Measurements from ENCODE around the gene EXOC2.
"Not testable (repeated sequence)": the region's sequence is repeated elsewhere in the genome, so short reads cannot be mapped to it uniquely, and the experiment has no call there.

The EXOC2 gene

DNA sequence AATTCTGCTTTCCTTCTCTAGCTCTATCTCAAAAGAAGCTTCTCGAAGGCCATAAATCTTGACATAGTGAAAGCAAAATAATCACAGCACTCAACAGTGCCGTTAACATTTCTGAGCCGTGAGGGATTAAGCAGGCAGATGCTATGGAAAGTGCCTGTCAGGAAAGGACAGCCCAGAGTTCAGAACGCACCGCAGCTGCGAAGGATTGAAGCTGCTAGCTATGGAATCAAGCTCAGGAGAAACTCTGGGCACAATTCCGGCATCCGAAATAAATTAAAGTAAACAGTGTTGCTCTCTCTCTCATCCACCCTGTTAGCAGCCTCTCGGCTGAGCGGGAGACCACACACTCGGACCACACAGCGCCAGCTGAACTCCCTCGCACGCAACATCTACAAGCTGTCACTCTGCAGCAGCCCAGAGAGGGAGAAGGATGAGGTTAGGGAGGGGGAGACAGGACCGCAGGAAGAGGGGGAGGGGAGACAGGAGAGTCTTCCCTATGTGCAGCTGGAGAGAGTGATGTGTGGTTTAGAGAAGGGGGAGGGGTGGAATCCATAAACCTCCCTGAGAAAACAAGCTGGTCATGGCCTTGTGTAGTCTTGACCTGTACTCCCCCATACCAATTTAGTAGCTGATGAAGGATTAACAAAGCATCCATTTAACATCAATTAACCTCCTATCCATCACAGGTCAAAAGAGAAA is 9.0 kb downstream of the EXOC2 start:
- peak; percentile 83 for DNase-seq (ENCODE audit: low read depth, low spot score)

DNA sequence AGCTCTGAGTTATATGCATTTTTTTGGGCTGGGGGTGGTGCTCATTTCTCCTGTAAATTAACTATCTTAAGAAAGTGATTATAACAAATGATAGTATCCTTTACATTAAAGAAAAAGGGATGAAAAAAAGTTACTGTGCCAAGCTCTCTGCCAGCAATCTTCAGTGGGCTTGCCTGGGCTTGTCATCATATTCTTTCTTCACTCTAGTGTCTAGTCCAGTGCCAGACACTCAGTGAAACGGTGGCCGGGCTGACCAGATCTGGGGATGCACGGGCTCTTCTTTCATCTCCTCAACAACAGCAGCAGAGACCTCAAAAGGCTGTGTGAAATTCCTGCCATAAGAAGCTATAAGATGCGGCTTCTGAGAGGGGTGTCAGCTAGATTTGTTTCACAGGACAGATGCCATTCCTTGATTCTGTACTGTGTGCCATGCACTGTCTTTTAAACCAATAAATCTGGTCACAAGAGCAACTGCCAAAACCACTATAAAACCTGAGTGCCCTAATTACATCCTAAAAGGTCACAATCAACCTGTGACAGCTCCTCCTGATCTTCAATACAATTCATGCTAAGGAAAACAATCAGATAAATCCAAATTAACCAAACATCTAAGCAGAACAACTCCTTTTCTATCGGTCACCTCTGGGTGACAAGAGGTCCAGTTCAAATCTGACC is 12.1 kb downstream of the EXOC2 start:
- peak; percentile 21 for DNase-seq (ENCODE audit: low read depth, low spot score)

DNA sequence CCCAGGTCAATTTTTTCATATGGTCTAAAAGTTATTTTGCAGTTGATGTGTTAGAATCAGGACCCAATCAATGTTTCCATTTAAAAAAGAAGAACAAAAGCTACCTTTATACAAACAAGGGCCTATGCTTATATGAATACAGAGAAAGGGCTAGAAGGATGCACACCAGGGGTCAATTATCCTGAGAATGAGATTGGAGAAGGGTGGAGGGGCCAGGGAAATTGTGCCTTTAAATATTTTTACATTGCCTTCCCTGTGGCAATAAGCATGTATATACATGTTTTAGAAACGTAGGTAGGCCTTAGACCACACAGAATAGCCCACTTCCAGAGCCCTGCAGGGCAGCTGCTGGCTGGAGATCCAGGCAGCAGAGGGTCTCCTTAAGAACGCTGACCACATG is 12.7 kb downstream of the EXOC2 start:
- DNase-seq (ENCODE audit: low read depth, low spot score), result no peak

DNA sequence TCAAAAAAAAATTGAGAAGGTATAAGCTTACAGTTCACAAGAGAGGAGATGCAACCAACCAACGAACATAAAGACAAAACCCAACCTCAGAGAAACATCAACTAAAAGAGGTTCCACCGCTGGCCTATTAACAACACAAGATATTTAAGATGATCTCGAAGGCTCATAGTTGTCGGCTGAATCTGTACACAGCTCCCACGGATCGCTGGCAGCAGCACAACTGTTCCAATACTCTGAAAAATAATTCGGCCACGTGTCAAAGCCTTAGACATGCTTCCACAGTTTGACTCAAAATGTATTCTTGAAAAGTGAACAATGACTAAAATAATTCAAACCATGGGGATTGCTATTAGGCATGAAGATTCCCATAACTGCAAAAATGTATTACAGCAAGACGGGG is 13.7 kb downstream of the EXOC2 start:
- DNase-seq (ENCODE audit: low read depth, low spot score), result no peak

DNA sequence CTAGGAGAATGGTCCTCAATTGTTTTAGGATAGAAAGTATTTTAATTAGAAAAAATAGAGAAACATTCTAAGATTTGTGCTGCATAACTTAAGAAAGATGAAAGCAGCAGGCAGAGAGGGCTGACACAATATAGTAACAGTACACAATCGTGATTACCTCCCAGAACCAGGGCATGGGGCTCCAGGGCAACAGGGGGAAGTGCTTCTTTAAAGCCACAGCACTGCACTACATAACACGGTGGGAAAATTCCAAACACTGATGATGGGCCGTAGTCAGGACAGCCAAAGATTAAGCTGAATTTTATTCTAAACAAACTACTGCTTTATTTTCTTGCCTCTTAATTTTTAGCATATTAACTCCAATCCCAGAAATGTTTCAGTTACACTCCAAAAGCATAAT is 14.4 kb downstream of the EXOC2 start:
- no peak for DNase-seq (ENCODE audit: low read depth, low spot score)

DNA sequence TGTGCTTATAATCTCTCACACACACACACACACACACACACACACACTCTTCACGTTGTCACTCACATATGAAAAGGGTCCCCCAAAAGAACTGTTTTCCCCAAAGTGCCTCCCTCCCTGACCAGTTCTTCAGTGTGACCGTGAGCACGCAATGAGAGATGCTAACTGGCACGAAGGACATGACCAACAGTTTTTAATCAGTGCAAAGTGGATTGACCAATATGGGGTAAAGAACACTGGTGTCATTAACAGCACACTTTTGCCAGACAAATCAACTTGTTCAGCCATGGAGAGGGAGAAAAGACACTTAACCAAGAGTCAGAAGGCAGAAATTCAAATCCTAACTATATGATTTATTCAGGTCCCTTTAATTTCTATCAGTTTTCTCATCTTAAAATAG is 15.0 kb downstream of the EXOC2 start:
- DNase-seq (ENCODE audit: low read depth, low spot score), result no peak

DNA sequence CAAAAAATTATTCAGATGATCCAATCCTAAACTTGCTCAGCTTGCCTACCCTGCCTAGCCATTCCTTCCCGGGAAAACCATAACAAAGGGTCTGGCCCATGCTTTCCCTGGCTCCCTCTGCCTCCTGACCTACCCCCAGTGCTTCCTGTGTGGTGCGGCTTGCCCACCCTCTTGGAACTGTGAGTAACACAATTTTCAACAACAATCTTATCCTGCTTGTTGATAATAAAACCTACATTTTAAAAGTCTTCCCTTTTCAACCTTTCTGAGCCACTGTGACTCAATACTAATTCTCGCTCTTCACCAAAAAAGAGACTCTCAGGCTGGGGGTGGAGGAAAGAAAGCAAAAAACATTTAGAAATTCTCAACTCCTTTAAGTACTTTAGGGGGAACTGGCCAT is 18.0 kb downstream of the EXOC2 start:
- DNase-seq (ENCODE audit: low read depth, low spot score), result no peak

DNA sequence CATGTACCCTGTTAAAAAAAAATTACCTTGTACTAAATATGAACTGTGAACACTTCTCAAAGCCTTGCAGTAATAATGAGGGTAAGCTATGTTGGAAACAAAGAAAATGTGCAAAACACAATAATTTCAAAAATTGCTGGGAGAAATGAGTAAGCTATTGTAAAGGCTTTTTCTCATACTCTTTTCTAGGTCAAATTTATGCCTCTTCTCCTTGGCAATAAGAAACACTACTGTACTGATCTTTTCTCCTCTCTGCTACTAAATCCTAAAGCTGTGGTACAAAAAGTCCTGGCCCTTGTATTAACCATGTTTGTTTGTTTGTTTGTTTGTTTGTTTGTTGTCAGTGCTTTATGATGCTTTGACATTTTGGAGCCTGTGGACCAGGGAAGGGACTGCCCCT is 18.5 kb downstream of the EXOC2 start:
- DNase-seq (ENCODE audit: low read depth, low spot score), result no peak

DNA sequence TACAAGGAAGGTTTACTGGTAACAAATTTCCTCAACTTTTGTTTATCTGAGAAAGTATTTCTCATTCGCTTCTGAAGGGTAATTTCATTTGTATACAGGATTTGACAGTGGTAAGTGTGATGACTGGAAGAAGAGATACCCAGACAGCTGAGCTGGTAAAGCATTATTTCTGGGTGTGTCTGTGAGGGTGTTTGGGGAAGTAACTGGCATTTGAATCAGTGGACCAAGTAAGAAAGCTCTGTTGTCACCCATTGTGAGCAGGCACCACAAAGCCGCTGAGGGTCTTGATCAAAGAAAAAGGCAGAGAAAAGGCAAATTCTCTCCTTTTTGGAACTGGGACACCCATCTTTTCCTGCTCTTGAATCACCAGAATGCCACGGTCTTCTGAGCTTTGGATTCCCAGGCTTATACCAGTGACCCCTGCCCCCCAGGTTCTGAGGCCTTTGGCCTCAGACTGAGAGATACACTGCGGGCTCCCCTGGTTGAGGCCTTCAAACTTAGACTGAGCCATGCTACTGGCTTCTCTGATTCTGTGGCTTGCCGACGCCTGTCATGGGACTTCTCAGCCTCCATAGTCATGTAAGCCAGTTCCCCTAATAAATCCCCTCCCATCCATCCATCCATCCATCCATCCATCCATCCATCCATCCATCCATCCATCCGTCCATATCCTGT is 25.5 kb downstream of the EXOC2 start:
- DNase-seq (ENCODE audit: low read depth, low spot score), result no peak

DNA sequence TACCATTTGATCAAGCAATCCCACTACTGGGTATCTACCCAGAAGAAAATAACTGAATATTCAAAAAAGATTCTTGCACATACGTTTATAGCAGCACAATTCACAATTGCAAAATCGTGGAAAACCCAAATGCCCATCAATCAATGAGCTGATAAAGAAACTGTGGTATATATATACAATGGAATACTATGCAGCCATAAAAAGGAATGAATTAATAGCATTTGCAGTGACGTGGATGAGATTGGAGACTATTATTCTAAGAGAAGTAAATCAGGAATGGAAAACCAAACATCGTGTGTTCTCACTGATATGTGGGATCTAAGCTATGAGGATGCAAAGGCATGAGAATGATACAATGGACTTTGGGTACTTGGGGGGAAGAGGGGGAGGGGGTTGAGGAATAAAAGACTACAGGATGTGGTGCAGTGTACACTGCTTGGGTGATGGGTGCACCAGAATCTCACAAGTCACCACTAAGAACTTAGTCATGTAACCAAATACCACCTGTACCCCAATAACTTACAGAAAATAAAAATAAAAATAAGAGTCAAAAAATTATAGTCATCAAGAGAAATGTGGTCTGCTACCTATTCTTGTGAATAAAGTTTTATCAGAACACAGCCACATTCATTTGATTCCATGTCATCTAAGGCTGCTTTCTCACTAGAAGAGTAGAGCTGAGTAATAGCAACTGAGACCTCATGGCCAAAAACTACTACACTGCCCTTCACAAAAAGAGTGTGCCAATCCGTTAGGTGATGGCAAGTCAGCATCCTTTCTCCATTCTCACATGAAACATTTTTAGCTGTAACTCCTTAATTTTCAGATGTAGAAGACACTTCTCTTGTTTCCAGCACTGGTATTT is 27.3 kb downstream of the EXOC2 start:
- no peak for DNase-seq (ENCODE audit: low read depth, low spot score)

DNA sequence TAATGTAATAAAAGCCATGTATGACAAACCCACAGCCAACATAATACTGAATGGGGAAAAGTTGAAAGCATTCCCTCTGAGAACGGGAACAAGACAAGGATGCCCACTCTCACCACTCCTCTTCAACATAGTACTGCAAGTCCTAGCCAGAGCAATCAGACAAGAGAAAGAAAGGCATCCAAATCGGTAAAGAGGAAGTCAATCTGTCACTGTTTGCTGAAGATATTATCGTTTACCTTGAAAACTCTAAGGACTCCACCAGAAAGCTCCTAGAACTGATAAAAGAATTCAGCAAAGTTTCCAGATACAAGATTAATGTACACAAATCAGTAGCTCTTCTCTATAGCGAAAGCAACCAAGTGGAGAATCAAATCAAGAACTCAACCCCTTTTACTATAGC is 29.2 kb downstream of the EXOC2 start:
- not testable (repeated sequence) for DNase-seq (ENCODE audit: low read depth, low spot score)

DNA sequence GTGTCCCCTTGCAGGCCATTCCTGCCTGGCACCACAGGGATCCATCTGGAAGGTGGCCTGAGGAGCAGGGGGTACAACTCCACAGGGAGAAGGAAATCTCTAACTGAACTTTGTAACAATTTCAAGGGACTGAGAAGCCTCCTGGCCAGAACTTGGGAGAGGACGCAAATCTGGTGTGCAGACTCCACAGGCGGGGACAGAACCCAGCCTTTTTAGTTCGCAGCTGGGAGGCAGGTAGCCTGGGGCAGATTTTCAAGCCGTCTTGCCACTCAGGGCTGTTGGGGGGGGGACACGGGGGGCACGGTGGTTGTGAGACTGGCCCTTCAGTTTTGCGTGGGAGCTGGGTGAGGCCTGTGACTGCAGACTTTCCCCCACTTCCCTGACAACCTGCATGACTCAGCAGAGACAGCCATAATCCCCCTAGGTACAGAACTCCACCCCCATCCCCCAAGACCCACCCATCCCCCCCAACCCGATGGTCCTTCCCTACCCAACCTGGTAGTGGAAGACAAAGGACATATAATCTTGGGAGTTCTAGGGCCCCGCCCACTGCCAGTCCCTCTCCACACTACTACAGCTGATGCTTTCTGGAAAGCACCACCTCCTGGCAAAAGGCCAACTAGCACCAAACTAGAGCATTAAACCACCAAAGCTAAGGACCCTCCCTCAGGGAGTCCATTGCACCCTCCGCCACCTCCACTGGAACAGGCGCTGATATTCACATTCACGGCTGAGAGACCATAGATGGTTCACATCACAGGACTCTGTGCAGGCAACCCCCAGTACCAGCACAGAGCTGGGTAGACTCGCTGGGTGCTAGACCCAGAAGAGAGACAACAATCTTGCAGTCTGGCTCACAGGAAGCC is 33.0 kb downstream of the EXOC2 start:
- peak; percentile 84 for DNase-seq (ENCODE audit: low read depth, low spot score)

DNA sequence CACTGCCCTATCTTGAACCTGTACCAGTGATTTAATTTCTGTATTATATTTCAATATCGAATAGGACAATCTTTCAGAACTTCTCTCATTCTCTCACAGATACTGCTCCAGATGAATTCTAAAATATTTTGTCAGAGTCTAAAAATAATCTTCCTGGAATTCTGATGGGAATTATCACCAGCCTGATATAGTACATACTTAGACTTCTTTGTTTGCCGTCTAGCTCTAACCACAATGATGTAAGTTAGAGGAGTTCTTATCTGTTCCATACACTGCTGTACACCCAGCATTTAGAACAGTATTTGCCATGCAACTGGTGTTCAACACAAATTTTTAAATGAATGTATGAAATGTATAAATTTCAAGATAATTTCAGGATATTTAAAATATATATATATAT is 34.7 kb downstream of the EXOC2 start:
- DNase-seq (ENCODE audit: low read depth, low spot score), result no peak

DNA sequence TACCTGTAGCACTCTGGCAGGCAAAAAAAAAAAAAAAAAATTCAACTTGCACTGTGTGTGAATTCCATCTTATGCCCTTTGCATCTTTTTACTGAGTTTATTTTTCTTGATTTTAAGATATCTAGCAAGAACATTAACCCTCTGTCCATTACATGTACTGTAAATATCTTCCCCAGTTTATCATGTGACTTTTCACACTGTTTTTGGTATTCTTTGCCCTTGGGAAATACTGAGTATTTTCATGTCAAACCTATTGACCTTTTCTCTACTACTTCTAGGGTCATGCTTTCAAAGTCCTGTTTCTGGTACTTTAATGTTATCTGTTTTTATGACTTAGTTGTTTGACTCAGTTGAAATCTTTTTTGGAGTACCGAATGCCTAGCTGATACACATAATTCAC is 35.2 kb downstream of the EXOC2 start:
- no peak for DNase-seq (ENCODE audit: low read depth, low spot score)

DNA sequence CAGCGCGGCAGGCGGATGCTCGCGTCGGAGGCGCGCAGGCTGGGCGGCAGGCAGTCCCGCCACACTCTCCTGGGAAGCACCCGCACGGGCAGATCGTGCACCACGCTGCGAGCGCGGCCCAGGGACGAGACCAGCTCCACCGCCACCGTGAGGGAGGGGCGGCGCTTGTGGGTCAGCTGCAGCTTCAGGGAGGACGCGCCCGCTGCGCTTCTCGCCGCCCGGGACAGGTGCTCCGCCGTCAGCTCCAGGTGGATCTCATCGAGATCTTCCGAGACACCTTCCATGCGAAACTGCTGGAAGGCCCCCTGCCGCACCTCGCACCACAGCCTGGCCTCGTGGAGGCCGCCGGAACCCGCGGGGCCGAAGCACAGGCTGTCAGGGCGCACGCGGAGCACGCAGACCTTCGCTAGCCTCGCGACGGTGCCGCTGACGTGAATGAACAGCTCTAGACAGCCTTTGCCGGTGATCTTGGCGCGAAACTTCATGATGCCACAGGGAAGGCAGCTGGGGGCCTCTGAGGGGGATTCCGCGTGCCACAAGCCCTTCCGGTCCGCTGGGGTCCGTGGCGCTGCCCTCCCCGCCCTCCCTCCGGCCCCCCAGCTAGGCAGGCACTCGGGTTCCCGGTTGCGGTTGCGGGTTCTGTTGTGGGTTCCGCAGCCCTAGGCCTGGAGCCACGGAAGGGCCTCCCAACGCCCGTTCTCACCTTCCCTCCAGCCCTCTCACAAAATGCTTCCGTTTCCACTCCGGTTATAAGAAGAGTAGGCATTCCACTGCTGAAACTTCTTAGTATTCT is 36.3 kb downstream of the EXOC2 start, which contains the start of gene HUS1B:
Gene HUS1B, minus strand, starts transcription at position 641 of the 793 bp plus-strand sequence. Its CDS starts 156 bp downstream, at position 485.
- peak; percentile 47 for DNase-seq (ENCODE audit: low read depth, low spot score)

DNA sequence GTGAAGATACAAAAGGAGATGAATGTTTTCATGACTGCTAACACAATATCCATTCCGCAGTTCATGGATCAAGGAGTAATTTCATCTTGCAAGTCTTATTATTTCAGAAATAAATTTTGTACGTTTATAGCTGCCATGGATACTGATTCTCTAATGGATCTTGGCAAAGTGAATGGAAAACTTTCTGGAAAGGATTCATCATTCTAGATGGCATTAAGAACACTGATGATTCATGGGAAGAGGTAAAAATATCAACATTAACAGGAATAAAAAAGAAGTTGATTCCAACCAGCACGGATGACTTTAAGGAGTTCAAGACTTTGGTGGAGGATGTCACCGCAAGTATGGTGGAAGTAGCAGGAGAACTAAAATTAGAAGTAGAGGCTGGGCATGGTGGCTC is 38.8 kb downstream of the EXOC2 start:
- DNase-seq (ENCODE audit: low read depth, low spot score), result no peak

DNA sequence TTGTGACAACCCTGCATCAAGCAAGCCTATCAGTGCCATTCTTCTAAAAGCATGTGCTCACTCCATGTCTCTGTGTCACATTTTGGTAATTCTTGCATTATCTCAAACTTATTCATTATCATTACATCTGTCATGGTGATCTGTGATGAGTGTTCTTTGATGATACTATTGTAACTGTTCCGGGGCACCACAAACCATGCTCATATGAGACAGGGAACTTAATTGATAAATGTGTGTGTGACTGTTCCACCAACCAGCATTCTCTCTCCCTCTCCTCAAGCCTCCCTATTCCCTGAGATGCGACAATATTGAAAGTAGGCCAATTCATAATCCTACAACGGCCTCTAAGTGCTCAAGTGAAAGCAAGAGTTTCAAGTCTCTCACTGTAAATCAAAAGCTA is 40.1 kb downstream of the EXOC2 start:
- DNase-seq (ENCODE audit: low read depth, low spot score), result no peak

DNA sequence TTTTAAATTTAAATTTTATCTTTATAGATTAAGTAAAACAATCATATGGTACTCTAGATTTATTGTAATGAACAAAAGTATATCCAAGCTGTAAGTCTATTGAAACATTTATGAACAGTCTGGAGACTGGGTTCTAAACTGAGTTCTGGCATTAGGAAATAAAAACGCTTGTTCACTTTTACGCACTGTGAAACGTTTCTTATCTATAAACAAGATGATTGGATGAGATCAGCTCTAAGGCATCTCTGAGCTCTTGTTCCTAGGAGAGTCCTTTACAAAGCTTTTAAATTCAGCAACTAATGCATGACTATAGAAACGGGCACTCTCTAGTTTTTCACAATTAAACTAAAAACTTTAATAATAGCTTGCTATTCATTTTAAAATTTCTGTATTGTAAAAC is 42.8 kb downstream of the EXOC2 start:
- DNase-seq (ENCODE audit: low read depth, low spot score), result no peak

DNA sequence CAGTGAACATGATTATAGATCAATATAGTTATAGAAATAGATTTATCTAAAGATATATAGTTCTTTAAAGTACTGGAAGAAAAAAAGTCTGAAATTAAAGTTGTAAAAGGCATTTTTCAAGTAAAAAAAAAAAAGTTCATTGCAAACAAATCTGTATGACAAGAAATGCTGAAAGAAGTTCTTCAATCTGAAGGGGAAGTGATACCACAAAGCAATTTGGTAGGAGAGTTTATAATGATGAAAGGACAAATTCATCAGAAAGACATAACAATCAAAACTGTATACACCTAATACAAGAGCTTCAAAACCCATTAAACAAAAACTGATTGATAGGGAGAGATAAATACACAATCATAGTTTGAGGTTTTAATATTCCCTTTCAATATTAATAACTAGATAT is 50.1 kb downstream of the EXOC2 start:
- no peak for DNase-seq (ENCODE audit: low read depth, low spot score)
